ENCODE results near the gene SLC7A14.

DNA sequence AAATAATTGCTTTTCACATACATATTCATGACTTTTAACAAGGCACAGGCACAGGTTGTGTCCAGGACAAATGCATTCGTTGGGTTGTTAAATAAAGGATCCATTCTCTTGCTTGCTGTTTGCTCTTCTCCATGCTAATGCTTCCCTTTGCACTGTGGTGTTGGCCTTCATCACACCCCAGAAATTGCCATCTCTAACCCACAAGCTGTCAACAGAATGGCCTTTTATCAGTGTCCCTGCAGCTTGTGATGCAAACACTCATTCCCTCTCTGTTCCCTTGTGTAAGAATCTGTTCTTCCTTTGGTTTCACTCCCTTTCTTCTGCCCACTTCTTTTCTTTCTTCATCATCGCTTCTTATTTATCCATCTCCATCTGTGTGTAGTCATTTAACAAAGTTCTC lies 72.2 kb downstream of the SLC7A14 start:
- no peak for TF ChIP-seq POLR2AphosphoS5 (IDR thresholded peaks at IDR 0.05; ENCODE audit: low read depth, low read length)
- TF ChIP-seq, protein P1, sequence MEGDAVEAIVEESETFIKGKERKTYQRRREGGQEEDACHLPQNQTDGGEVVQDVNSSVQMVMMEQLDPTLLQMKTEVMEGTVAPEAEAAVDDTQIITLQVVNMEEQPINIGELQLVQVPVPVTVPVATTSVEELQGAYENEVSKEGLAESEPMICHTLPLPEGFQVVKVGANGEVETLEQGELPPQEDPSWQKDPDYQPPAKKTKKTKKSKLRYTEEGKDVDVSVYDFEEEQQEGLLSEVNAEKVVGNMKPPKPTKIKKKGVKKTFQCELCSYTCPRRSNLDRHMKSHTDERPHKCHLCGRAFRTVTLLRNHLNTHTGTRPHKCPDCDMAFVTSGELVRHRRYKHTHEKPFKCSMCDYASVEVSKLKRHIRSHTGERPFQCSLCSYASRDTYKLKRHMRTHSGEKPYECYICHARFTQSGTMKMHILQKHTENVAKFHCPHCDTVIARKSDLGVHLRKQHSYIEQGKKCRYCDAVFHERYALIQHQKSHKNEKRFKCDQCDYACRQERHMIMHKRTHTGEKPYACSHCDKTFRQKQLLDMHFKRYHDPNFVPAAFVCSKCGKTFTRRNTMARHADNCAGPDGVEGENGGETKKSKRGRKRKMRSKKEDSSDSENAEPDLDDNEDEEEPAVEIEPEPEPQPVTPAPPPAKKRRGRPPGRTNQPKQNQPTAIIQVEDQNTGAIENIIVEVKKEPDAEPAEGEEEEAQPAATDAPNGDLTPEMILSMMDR (IDR thresholded peaks at IDR 0.05 in 2 of 3, conservative IDR thresholded peaks at IDR 0.05 in 1 of 3; ENCODE audit: borderline replicate concordance in 1 of 3, insufficient read depth in 1 of 3, low read depth in 2 of 3, low read length in 2 of 3), result no peak
- TF ChIP-seq, protein P2, sequence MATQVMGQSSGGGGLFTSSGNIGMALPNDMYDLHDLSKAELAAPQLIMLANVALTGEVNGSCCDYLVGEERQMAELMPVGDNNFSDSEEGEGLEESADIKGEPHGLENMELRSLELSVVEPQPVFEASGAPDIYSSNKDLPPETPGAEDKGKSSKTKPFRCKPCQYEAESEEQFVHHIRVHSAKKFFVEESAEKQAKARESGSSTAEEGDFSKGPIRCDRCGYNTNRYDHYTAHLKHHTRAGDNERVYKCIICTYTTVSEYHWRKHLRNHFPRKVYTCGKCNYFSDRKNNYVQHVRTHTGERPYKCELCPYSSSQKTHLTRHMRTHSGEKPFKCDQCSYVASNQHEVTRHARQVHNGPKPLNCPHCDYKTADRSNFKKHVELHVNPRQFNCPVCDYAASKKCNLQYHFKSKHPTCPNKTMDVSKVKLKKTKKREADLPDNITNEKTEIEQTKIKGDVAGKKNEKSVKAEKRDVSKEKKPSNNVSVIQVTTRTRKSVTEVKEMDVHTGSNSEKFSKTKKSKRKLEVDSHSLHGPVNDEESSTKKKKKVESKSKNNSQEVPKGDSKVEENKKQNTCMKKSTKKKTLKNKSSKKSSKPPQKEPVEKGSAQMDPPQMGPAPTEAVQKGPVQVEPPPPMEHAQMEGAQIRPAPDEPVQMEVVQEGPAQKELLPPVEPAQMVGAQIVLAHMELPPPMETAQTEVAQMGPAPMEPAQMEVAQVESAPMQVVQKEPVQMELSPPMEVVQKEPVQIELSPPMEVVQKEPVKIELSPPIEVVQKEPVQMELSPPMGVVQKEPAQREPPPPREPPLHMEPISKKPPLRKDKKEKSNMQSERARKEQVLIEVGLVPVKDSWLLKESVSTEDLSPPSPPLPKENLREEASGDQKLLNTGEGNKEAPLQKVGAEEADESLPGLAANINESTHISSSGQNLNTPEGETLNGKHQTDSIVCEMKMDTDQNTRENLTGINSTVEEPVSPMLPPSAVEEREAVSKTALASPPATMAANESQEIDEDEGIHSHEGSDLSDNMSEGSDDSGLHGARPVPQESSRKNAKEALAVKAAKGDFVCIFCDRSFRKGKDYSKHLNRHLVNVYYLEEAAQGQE (IDR thresholded peaks at IDR 0.05; ENCODE audit: low read depth), result no peak
- no peak for TF ChIP-seq RAD21 (IDR thresholded peaks at IDR 0.05; ENCODE audit: low read depth)
- TF ChIP-seq EZH2phosphoT487 (IDR thresholded peaks at IDR 0.05; ENCODE audit: borderline replicate concordance), result no peak
- TF ChIP-seq POLR2A (IDR thresholded peaks at IDR 0.05; ENCODE audit: borderline replicate concordance, extremely low read depth, insufficient read depth, insufficient read length), result no peak
- TF ChIP-seq EZH2 (IDR thresholded peaks at IDR 0.05), result no peak
- no peak for TF ChIP-seq EGR1 (IDR thresholded peaks at IDR 0.05; ENCODE audit: low read depth)
- TF ChIP-seq ZNF274 (IDR thresholded peaks at IDR 0.05; ENCODE audit: low read depth, low read length), result no peak
- TF ChIP-seq CEBPB (IDR thresholded peaks at IDR 0.05; ENCODE audit: low read depth), result no peak
